ENCODE measurements around the gene LGR5. TPM values are rescaled to one million over a fixed set of nuclear protein-coding genes. Genes with fewer than 3 reads are reported as not detected.

Gene LGR5
- total RNA-seq, 1 experiment from 2014 or later = 28.4 TPM

DNA sequence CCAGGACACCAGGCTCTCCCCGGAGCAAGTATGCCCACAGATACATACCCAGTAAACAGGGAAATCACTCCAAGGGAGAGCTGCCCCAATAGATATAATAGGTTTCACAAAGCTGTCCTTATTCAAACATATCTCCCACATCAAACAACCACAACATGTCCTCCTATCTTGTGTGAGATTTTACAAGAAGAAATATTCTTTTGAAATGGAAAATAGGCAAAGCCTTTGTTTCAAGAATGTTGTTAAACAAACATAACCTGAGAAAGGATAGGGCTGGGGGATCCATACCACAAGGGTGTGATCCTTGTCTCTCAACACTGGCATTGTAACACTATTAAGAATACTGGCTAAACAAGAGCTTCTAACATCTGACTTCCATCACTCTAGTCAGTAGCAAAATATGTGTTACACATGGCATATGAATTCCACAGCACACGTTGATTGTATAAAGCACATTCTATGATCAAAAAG lies 32.9 kb downstream of the LGR5 start:
- intact Hi-C loops (cut with micrococcal nuclease; ENCODE audit: unreplicated experiment) = loop anchor here (1.0 kb wide), 2 partner anchors 31 to 64 kb away; no protein-coding TSS in a partner anchor
- peak in 1 of 2 experiments; percentile 18 for DNase-seq
- ChIA-PET CTCF (no interaction called here), POLR2A (no interaction called here)
- no TSS peak for BruUV-seq (replicated peaks)
- peaks cover 23% of the 10 kb centered on the region for H3K4me1 ChIP-seq
- Mint-ChIP-seq H3K27ac (ENCODE audit: unreplicated experiment) (no peak overlapping the region), H3K36me3 (ENCODE audit: insufficient read depth, unreplicated experiment) (no peaks in the 10 kb centered on the region), H3K9me3 (ENCODE audit: unreplicated experiment) (no peaks in the 10 kb centered on the region), H3K4me1 (ENCODE audit: low read depth, unreplicated experiment) (peaks cover 19% of the 10 kb centered on the region), H3K27me3 (ENCODE audit: insufficient read depth, unreplicated experiment) (no peaks in the 10 kb centered on the region), H3K4me3 (ENCODE audit: unreplicated experiment) (no peak overlapping the region)
- H3K36me3 ChIP-seq (ENCODE audit: control insufficient read depth, insufficient read depth, low read length) = no peaks in the 10 kb centered on the region; the same call in 1 of the 2 replicates
- H3K27me3 ChIP-seq (replicated peaks; ENCODE audit: control insufficient read depth, insufficient read depth, low read length) = no peaks in the 10 kb centered on the region
- TF ChIP-seq, protein P1, sequence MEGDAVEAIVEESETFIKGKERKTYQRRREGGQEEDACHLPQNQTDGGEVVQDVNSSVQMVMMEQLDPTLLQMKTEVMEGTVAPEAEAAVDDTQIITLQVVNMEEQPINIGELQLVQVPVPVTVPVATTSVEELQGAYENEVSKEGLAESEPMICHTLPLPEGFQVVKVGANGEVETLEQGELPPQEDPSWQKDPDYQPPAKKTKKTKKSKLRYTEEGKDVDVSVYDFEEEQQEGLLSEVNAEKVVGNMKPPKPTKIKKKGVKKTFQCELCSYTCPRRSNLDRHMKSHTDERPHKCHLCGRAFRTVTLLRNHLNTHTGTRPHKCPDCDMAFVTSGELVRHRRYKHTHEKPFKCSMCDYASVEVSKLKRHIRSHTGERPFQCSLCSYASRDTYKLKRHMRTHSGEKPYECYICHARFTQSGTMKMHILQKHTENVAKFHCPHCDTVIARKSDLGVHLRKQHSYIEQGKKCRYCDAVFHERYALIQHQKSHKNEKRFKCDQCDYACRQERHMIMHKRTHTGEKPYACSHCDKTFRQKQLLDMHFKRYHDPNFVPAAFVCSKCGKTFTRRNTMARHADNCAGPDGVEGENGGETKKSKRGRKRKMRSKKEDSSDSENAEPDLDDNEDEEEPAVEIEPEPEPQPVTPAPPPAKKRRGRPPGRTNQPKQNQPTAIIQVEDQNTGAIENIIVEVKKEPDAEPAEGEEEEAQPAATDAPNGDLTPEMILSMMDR (IDR thresholded peaks at IDR 0.05; ENCODE audit: insufficient read depth in 1 of 2, low read depth in 1 of 2, low read length in 1 of 2, severe bottlenecking in 1 of 2, unreplicated experiment in 1 of 2) = no peak
- no peaks in the 10 kb centered on the region for H3K9me3 ChIP-seq
- H3K4me3 ChIP-seq (ENCODE audit: low read depth, low read length) = no peak overlapping the region

DNA sequence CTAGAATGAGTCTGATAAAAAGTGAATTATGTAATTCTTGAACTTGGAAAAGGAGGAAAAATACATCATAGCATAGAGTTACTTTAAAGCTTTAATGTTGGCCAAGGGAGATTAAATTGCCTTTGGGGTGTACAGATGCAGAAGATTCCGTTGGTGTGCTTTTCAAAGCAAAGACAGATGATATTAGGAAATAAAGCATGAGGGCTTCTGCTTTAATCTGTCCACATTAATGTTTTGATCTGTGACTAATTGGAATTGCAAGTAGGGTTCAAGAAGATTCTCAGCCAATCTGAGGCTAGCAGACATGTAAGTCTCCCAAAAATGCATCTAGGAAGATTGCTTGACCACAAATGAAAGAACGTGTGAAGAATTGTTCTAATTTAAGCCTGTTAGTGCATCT lies 35.2 kb downstream of the LGR5 start:
- no peak overlapping the region for H3K4me3 ChIP-seq (ENCODE audit: low read depth, low read length)
- no peak overlapping the region for H3K27ac Mint-ChIP-seq (ENCODE audit: unreplicated experiment)
- intact Hi-C loops (cut with micrococcal nuclease; ENCODE audit: unreplicated experiment) = no loop called here
- no TSS peak for BruUV-seq (replicated peaks)
- H3K4me1 Mint-ChIP-seq (ENCODE audit: low read depth, unreplicated experiment) = peaks cover 19% of the 10 kb centered on the region
- no peaks in the 10 kb centered on the region for H3K27me3 ChIP-seq (replicated peaks; ENCODE audit: control insufficient read depth, insufficient read depth, low read length)
- no peaks in the 10 kb centered on the region for H3K36me3 Mint-ChIP-seq (ENCODE audit: insufficient read depth, unreplicated experiment)
- H3K9me3 ChIP-seq = no peaks in the 10 kb centered on the region
- H3K9me3 Mint-ChIP-seq (ENCODE audit: unreplicated experiment) = no peaks in the 10 kb centered on the region
- H3K4me1 ChIP-seq = peaks cover 14% of the 10 kb centered on the region
- ChIA-PET POLR2A (no interaction called here), CTCF (no interaction called here)
- H3K27me3 Mint-ChIP-seq (ENCODE audit: insufficient read depth, unreplicated experiment) = no peaks in the 10 kb centered on the region
- no peaks in the 10 kb centered on the region; the same call in 1 of the 2 replicates for H3K36me3 ChIP-seq (ENCODE audit: control insufficient read depth, insufficient read depth, low read length)
- TF ChIP-seq, protein P1 (IDR thresholded peaks at IDR 0.05; ENCODE audit: insufficient read depth in 1 of 2, low read depth in 1 of 2, low read length in 1 of 2, severe bottlenecking in 1 of 2, unreplicated experiment in 1 of 2) = no peak
- no peak for DNase-seq
- H3K4me3 Mint-ChIP-seq (ENCODE audit: unreplicated experiment) = no peak overlapping the region

DNA sequence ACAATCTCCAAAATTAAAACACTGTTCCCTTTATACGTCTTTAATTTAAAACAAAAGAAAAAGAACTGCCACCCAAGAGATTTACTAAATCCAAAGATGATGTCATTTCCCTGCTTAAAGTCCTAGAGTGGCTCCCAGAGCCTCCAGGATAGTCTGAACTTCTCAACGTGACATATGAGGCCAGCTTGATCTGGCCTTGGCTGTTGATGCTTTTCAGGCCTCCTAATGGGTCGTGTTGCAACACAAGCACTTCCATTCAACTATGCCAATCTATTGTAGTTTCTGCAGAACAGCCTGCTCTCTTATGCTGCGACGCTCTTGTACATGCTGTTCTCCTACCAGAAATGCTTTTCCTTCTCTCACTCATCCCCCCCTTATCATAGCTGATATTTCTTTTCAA lies 35.7 kb downstream of the LGR5 start:
- Histone ChIP-seq H3K4me1 (peaks cover 14% of the 10 kb centered on the region), H3K9me3 (no peaks in the 10 kb centered on the region), H3K36me3 (ENCODE audit: control insufficient read depth, insufficient read depth, low read length) (no peaks in the 10 kb centered on the region; the same call in 1 of the 2 replicates), H3K4me3 (ENCODE audit: low read depth, low read length) (no peak overlapping the region), H3K27me3 (replicated peaks; ENCODE audit: control insufficient read depth, insufficient read depth, low read length) (no peaks in the 10 kb centered on the region)
- BruUV-seq (replicated peaks) = no TSS peak
- ChIA-PET CTCF (no interaction called here), POLR2A (no interaction called here)
- intact Hi-C loops (cut with micrococcal nuclease; ENCODE audit: unreplicated experiment) = no loop called here
- H3K4me3 Mint-ChIP-seq (ENCODE audit: unreplicated experiment) = no peak overlapping the region
- H3K27ac Mint-ChIP-seq (ENCODE audit: unreplicated experiment) = no peak overlapping the region
- H3K27me3 Mint-ChIP-seq (ENCODE audit: insufficient read depth, unreplicated experiment) = no peaks in the 10 kb centered on the region
- H3K36me3 Mint-ChIP-seq (ENCODE audit: insufficient read depth, unreplicated experiment) = no peaks in the 10 kb centered on the region
- peaks cover 19% of the 10 kb centered on the region for H3K4me1 Mint-ChIP-seq (ENCODE audit: low read depth, unreplicated experiment)
- no peak for DNase-seq
- TF ChIP-seq, protein P1 (IDR thresholded peaks at IDR 0.05; ENCODE audit: insufficient read depth in 1 of 2, low read depth in 1 of 2, low read length in 1 of 2, severe bottlenecking in 1 of 2, unreplicated experiment in 1 of 2) = no peak
- H3K9me3 Mint-ChIP-seq (ENCODE audit: unreplicated experiment) = no peaks in the 10 kb centered on the region
